GM23248 (cell line): ENCODE results near the gene SNX14. TPM values are rescaled to one million over a fixed set of nuclear protein-coding genes. Genes with fewer than 3 reads are reported as not detected.

ENCODE experiments used
- DNase-seq: peaks from one replicate; pipeline ENCODE4 v3.0.0-alpha.2; 2015
- H2AFZ ChIP-seq: fragments of 200-600 bp; sonication (generic); 2 replicates; pipeline ENCODE4 v1.6.1; 2016; ENCODE audit warnings: antibody characterized with exemption
- H3F3A ChIP-seq: fragments of 200-600 bp; sonication (generic); 2 replicates; pipeline ENCODE4 v1.6.1; 2016; ENCODE audit warnings: mild to moderate bottlenecking, antibody characterized with exemption, mixed run types; ENCODE audit not compliant: insufficient read depth
- H3K27ac ChIP-seq: fragments of 200-600 bp; sonication (generic); 2 replicates; pipeline ENCODE4 v1.5.1; 2016; ENCODE audit warnings: mild to moderate bottlenecking
- H3K27me3 ChIP-seq: fragments of 200-600 bp; sonication (generic); replicated peaks from 2 replicates; pipeline ENCODE4 v1.6.1; 2016; ENCODE audit warnings: mild to moderate bottlenecking; ENCODE audit not compliant: insufficient read depth
- H3K36me3 ChIP-seq: fragments of 200-600 bp; sonication (generic); 2 replicates; pipeline ENCODE4 v1.6.1; 2016; ENCODE audit warnings: low read depth, mild to moderate bottlenecking
- H3K4me1 ChIP-seq: fragments of 200-600 bp; sonication (generic); 2 replicates; pipeline ENCODE4 v1.6.1; 2016; ENCODE audit warnings: mild to moderate bottlenecking; ENCODE audit not compliant: insufficient read depth
- H3K4me2 ChIP-seq: fragments of 200-600 bp; sonication (generic); one replicate; pipeline ENCODE4 v1.6.1; 2016; ENCODE audit warnings: mild to moderate bottlenecking; ENCODE audit not compliant: unreplicated experiment
- H3K4me3 ChIP-seq: fragments of 200-600 bp; sonication (generic); 2 replicates; pipeline ENCODE4 v1.5.1; 2016; ENCODE audit warnings: mild to moderate bottlenecking
- H3K79me2 ChIP-seq: fragments of 200-600 bp; sonication (generic); 2 replicates; pipeline ENCODE4 v1.6.1; 2016; ENCODE audit warnings: mild to moderate bottlenecking; ENCODE audit not compliant: insufficient read depth
- H3K9ac ChIP-seq: fragments of 200-600 bp; sonication (generic); 2 replicates; pipeline ENCODE4 v1.6.1; 2016; ENCODE audit warnings: mild to moderate bottlenecking
- H3K9me2 ChIP-seq: fragments of 200-600 bp; sonication (generic); 2 replicates; pipeline ENCODE4 v1.6.1; 2016; ENCODE audit warnings: mixed run types, mild to moderate bottlenecking, moderate library complexity; ENCODE audit not compliant: insufficient read depth
- H3K9me3 ChIP-seq: fragments of 200-600 bp; sonication (generic); one replicate; pipeline ENCODE4 v1.6.1; 2017; ENCODE audit warnings: low read depth
- H4K20me1 ChIP-seq: fragments of 200-600 bp; sonication (generic); 2 replicates; pipeline ENCODE4 v1.6.0; 2016; ENCODE audit not compliant: insufficient read depth
- EZH2 ChIP-seq: fragments of 200-600 bp; sonication (generic); IDR thresholded peaks from 2 replicates; pipeline ENCODE4 v1.6.1; 2018; ENCODE audit warnings: antibody characterized with exemption, mild to moderate bottlenecking; ENCODE audit not compliant: insufficient read depth, poor library complexity, severe bottlenecking
- EZH2phosphoT487 ChIP-seq: fragments of 200-600 bp; sonication (generic); IDR thresholded peaks from 2 replicates; pipeline ENCODE4 v1.6.1; 2018; ENCODE audit warnings: antibody characterized with exemption, moderate library complexity, mild to moderate bottlenecking, low read depth; ENCODE audit not compliant: insufficient read depth
- WGBS, 2 experiments: methylation state at CpG; one replicate each; pipeline ENCODE4 v1.1.6; 2015 to 2017; ENCODE audit warnings: low lambda C conversion rate in 2 of 2, low coverage in 1 of 2; ENCODE audit errors: missing lambda C conversion rate in 2 of 2; 5-methylcytosine and 5-hydroxymethylcytosine counted together
- in situ Hi-C: fragments of 300-500 bp; cut with MboI; formaldehyde crosslinking; loops from 2 replicates; pipeline ENCODE4 v1.15.0; 2020
- polyA plus RNA-seq: library from polyadenylated mRNA; unstranded; fragments of >200 nt; fragmentation: Nextera tagmentation; extraction: Ambion mirVana; gene quantifications from 2 replicates; pipeline ENCODE4 v1.2.1, GENCODE V29; 2016
- total RNA-seq: library from RNA; depleted of rRNA; stranded (reverse); fragments of >200 nt; shearing (Covaris generic); gene quantifications from 2 replicates; pipeline ENCODE4 v1.2.3, GENCODE V29; 2014

The SNX14 gene
- total and polyA plus RNA-seq, 2 experiments from 2014 or later, result 68.3 to 72.4 TPM

DNA sequence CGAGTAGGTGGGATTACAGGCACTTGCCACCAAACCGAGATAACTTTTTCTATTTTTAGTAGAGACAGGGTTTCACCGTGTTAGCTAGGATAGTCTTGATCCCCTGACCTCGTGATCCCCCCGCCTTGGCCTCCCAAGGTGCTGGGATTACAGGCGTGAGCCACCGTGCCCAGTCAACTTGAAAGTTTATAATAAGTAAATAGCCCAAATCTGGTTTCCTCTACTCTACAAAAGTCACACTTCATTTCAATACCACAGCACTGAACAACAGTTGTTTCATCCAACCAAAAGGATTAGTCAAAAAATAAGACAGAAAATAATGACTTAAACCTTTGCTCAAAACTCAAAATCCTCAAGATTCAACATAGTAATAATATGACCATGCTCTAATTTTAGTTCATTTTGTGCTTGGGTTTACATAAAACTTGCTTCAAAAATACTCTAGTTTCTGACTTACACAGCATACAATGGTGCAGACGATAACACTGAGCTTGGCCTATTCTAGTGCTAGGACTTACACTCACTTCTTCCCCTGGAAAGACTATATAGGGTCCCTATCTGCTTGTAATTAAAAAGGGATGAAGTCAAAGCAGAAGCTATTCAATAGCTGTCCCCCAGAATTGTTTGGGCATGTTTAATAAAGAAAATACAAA is 87.1 kb downstream of the SNX14 start:
- no peak overlapping the region for H3K9ac ChIP-seq
- H3K4me1 ChIP-seq, result no peaks in the 10 kb centered on the region
- peaks cover 38% of the 10 kb centered on the region for H3K36me3 ChIP-seq
- TF ChIP-seq EZH2phosphoT487 (no peak), EZH2 (no peak)
- H3K27me3 ChIP-seq, result no peaks in the 10 kb centered on the region
- no peak overlapping the region for H2AFZ ChIP-seq
- in situ Hi-C loops, result no loop called here
- 96 to 99% methylated on average over 8 of the region's 8 CpGs for WGBS, 2 experiments
- no peaks in the 10 kb centered on the region for H3F3A ChIP-seq
- H3K4me3 ChIP-seq, result no peak overlapping the region
- no peak overlapping the region for H3K4me2 ChIP-seq
- H3K9me3 ChIP-seq, result no peaks in the 10 kb centered on the region
- no peak for DNase-seq
- H3K79me2 ChIP-seq, result no peaks in the 10 kb centered on the region
- no peak overlapping the region for H3K27ac ChIP-seq
- no peaks in the 10 kb centered on the region for H4K20me1 ChIP-seq
- no peaks in the 10 kb centered on the region for H3K9me2 ChIP-seq

DNA sequence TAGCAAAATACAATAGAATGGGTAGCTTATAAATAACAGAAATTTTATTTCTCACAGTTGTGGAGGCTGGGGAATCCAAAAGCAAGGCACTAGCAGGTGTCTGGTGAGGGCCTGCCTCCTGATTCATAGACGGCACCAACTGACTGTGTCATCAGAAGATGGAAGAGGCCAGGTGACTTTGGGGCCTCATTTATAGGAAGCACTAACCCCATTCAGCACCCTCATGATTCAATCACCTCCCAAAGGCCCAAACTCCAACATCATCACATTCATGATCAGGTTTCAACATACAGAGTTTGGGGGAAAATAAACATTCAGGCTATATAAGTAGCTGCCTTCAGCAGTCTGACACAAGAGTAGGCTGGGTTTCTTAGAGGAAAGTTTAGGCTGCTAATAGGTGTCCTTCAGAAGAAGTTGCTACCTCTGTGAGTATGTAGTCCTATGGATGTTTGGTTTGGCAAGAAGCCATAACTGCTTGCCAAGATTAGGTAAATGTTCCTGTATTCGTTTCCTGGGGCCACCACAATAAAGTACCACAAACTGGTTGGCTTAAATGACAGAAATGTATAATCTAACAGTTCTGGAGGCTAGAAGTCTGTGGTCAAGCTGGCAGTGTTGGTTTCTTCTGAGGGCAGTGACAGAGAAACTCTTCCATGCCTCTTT is 94.9 kb downstream of the SNX14 start:
- TF ChIP-seq EZH2, result no peak
- TF ChIP-seq EZH2phosphoT487, result no peak
- peaks cover 44% of the 10 kb centered on the region for H3F3A ChIP-seq
- peaks cover 10% of the 10 kb centered on the region; the same call in 1 of the 2 replicates for H3K4me1 ChIP-seq
- no peak overlapping the region for H3K27ac ChIP-seq
- H4K20me1 ChIP-seq, result no peaks in the 10 kb centered on the region
- no peaks in the 10 kb centered on the region for H3K9me2 ChIP-seq
- H3K9ac ChIP-seq, result no peak overlapping the region
- H3K9me3 ChIP-seq, result no peaks in the 10 kb centered on the region
- H3K36me3 ChIP-seq, result peaks cover 27% of the 10 kb centered on the region
- H3K4me2 ChIP-seq, result no peak overlapping the region
- no peak overlapping the region for H2AFZ ChIP-seq
- H3K4me3 ChIP-seq, result no peak overlapping the region
- in situ Hi-C loops, result loop anchor here (25.0 kb wide), 1 partner anchor 736 kb away; the partner anchor contains the start of gene TBX18
- DNase-seq, result peak; percentile 13
- no peaks in the 10 kb centered on the region for H3K79me2 ChIP-seq
- 79 to 80% methylated on average over 2 of the region's 2 CpGs for WGBS, 2 experiments
- H3K27me3 ChIP-seq, result no peaks in the 10 kb centered on the region

DNA sequence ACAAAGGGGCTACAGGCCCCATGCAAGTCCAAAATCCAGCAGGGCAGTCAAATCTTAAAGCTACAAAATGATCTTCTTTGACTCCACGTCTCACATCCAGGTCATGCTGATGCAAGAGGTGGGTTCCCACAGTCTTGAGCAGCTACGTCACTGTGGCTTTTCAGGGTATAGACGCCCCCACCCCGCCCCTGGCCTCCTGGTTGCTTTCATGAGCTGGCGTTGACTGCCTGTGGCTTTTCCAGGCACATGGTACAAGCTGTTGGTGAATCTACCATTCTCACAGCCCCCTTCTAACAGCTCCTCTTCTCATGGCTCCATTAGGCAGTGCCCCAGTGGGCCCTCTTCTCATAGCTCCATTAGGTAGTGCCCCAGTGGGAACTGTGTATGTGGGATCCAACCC is 96.8 kb downstream of the SNX14 start:
- DNase-seq, result no peak
- H4K20me1 ChIP-seq, result no peaks in the 10 kb centered on the region
- no peak for TF ChIP-seq EZH2
- TF ChIP-seq EZH2phosphoT487, result no peak
- 95 to 98% methylated on average over 5 of the region's 5 CpGs for WGBS, 2 experiments
- peaks cover 37% of the 10 kb centered on the region for H3K36me3 ChIP-seq
- H3K4me2 ChIP-seq, result no peak overlapping the region
- no peak overlapping the region for H3K27ac ChIP-seq
- no peaks in the 10 kb centered on the region for H3K27me3 ChIP-seq
- no peaks in the 10 kb centered on the region for H3K9me3 ChIP-seq
- H2AFZ ChIP-seq, result no peak overlapping the region
- no peak overlapping the region for H3K9ac ChIP-seq
- no peak overlapping the region for H3K4me3 ChIP-seq
- in situ Hi-C loops, result loop anchor here (25.0 kb wide), 1 partner anchor 735 kb away; the partner anchor contains the start of gene TBX18
- peaks cover 59% of the 10 kb centered on the region for H3F3A ChIP-seq
- H3K9me2 ChIP-seq, result no peaks in the 10 kb centered on the region
- peaks cover 10% of the 10 kb centered on the region; the same call in 1 of the 2 replicates for H3K4me1 ChIP-seq
- no peaks in the 10 kb centered on the region for H3K79me2 ChIP-seq

DNA sequence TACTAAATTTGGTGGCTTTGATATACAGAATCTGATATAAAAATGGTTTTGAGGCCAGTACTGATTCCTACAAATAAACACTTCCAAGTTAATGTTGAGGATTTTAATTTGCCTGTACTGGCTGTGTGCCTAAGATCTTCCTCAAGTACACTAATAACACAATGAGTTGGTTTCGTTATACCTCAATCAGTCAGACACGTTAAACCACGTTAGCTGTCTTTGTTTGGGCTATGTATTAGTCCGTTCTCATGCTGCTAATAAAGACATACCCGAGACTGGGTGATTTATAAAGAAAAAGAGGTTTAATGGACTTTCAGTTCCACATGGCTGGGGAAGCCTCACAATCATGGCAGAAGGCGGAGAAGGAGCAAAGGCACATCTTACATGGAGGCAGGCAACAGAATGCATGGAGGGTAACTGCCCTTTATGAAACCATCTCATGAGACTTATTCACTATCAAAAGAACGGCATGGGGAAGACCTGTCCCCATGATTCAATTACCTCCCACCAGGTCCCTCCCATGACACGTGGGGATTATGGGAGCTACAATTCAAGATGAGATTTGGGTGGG is 97.6 kb downstream of the SNX14 start:
- H3K79me2 ChIP-seq, result no peaks in the 10 kb centered on the region
- H3K4me2 ChIP-seq, result no peak overlapping the region
- H3K4me1 ChIP-seq, result peaks cover 10% of the 10 kb centered on the region; the same call in 1 of the 2 replicates
- peaks cover 67% of the 10 kb centered on the region for H3F3A ChIP-seq
- H3K9me2 ChIP-seq, result no peaks in the 10 kb centered on the region
- WGBS, 2 experiments, result 98% methylated on average over 8 of the region's 8 CpGs
- in situ Hi-C loops, result loop anchor here (25.0 kb wide), 1 partner anchor 734 kb away; the partner anchor contains the start of gene TBX18
- H3K4me3 ChIP-seq, result no peak overlapping the region
- no peak for TF ChIP-seq EZH2
- no peak for TF ChIP-seq EZH2phosphoT487
- H3K27ac ChIP-seq, result no peak overlapping the region
- H4K20me1 ChIP-seq, result no peaks in the 10 kb centered on the region
- H2AFZ ChIP-seq, result no peak overlapping the region
- no peaks in the 10 kb centered on the region for H3K27me3 ChIP-seq
- no peak overlapping the region for H3K9ac ChIP-seq
- H3K36me3 ChIP-seq, result peaks cover 43% of the 10 kb centered on the region
- no peaks in the 10 kb centered on the region for H3K9me3 ChIP-seq
- no peak for DNase-seq
